C4-2B (cell line): Measurements from ENCODE around the gene HEATR3.

Experiments used
- H3K27ac ChIP-seq: fragments of 450-650 bp; 2 replicates; pipeline ENCODE4 v1.5.1; 2017
- CTCF ChIP-seq: fragments of 450-650 bp; conservative IDR thresholded peaks from 2 replicates; pipeline ENCODE4 v1.5.1; 2017; ENCODE audit warnings: mild to moderate bottlenecking
- ZFX ChIP-seq: fragments of 450-650 bp; IDR thresholded peaks from 2 replicates; pipeline ENCODE4 v1.6.1; 2017

The HEATR3 gene

GRCh38 chr16:50065624-50066481 lies at the start of gene HEATR3:
TSS of gene HEATR3 (plus strand) at chr16:50065970. CDS start at chr16:50066132, 162 bp downstream.
- H3K27ac ChIP-seq = peak within 1 kb of the TSS; percentile 94
- TF ChIP-seq CTCF (no peak), ZFX (no peak; the same call in 1 of the 2 replicates)

- TF ChIP-seq CTCF (no peak), ZFX (no peak)
- H3K27ac ChIP-seq = no peak overlapping the region
Observed at GRCh38 chr16:50017553-50017952, 48.2 kb upstream of the HEATR3 start.

GRCh38 chr16:50021544-50021943 lies 44.2 kb upstream of the HEATR3 start:
- no peak overlapping the region for H3K27ac ChIP-seq
- TF ChIP-seq CTCF (peak; percentile 10; the same call in 1 of the 2 replicates), ZFX (no peak)

GRCh38 chr16:50023641-50024040 lies 42.1 kb upstream of the HEATR3 start:
- TF ChIP-seq ZFX (no peak), CTCF (no peak)
- H3K27ac ChIP-seq = no peak overlapping the region

GRCh38 chr16:50024207-50024606 lies 41.6 kb upstream of the HEATR3 start:
- no peak overlapping the region for H3K27ac ChIP-seq
- no peak for TF ChIP-seq CTCF
- no peak for TF ChIP-seq ZFX

GRCh38 chr16:50024684-50025536 lies 40.9 kb upstream of the HEATR3 start, which contains the start of gene CNEP1R1:
TSS of gene CNEP1R1 (plus strand) at chr16:50025225. CDS start at chr16:50025316, 91 bp downstream.
- peak within 1 kb of the TSS; percentile 86 for H3K27ac ChIP-seq

More at GRCh38 chr16:50024684-50025536, 40.9 kb upstream of the HEATR3 start, which contains the start of gene CNEP1R1:
- TF ChIP-seq CTCF = peak; percentile 100
- TF ChIP-seq ZFX = peak; percentile 67
